ENCODE data around the gene ZNF451.

GRCh38 chr6:57217270-57217669 lies 127.3 kb downstream of the ZNF451 start:
- TF ChIP-seq CTCF (conservative IDR thresholded peaks at IDR 0.05) (no peak), ZFX (IDR thresholded peaks at IDR 0.05) (no peak)
